Erythroblast (primary cell): ENCODE measurements around the gene TMEM190.

Source experiments
- GATA1 ChIP-seq: IDR thresholded peaks from 2 replicates; pipeline ENCODE4 v1.6.1; 2011; ENCODE audit warnings: low read depth, mild to moderate bottlenecking, control low read depth, low read length, moderate library complexity
- POLR2A ChIP-seq: IDR thresholded peaks from 2 replicates; pipeline ENCODE4 v1.6.1; 2011; ENCODE audit warnings: mild to moderate bottlenecking, low read length

DNA sequence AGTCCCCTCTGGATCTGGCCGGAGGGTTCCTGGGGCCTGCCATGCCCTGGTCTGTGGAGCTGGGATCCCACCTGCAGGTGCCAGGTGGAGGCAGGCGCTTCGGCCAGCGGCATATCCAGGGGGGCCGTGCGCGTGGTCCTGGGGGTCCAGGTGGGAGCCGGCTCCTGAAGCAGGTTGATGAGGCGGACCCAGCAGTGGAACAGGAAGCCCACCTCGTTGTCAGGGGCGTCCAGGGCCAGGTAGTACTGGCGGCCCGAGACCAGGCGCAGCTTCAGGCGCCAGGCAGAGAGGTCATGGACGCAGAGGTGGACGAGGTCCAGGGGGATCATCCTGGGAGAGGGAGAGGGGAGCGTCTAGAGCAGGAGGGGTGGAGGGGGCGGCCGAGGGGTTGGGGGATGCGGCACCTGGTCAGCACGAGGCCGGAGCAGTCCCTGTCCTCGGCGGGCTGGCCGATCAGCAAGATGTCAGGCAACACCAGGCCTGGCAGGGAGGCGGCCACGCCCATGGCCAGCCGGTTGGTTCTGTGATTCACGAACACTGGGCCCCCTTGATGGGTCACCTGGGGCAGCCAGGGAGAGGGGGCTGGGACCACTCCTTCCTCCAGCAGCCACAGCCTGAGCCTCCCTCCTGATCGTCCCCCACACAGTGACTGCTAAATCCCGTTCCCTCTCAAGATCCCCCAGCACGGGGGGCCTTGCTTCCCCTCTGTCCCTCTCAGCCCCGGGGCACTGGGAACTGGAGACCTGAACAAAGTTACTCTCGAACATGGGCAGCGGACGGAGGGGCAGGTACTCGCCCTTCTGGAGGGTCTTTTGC is 14.2 kb upstream of the TMEM190 start:
- TF ChIP-seq POLR2A = no peak
- no peak for TF ChIP-seq GATA1
